Skin epidermis (tissue), 12 donors: ENCODE results near the gene SPATA12.

ENCODE experiments used
- H3K27ac ChIP-seq, 21 experiments: fragments of 200-600 bp; sonication (generic) in 11 of 21; one replicate each; pipeline ENCODE4 v1.5.0; 2020; ENCODE audit warnings: mild to moderate bottlenecking in 3 of 21, inconsistent platforms in 2 of 21, moderate library complexity in 2 of 21
- H3K4me3 ChIP-seq, 7 experiments: fragments of 200-600 bp; sonication (generic) in 2 of 7; one replicate each; pipeline ENCODE4 v1.5.0; 2020; ENCODE audit warnings: inconsistent platforms in 2 of 7, mild to moderate bottlenecking in 2 of 7, moderate library complexity in 1 of 7

SPATA12 gene

DNA sequence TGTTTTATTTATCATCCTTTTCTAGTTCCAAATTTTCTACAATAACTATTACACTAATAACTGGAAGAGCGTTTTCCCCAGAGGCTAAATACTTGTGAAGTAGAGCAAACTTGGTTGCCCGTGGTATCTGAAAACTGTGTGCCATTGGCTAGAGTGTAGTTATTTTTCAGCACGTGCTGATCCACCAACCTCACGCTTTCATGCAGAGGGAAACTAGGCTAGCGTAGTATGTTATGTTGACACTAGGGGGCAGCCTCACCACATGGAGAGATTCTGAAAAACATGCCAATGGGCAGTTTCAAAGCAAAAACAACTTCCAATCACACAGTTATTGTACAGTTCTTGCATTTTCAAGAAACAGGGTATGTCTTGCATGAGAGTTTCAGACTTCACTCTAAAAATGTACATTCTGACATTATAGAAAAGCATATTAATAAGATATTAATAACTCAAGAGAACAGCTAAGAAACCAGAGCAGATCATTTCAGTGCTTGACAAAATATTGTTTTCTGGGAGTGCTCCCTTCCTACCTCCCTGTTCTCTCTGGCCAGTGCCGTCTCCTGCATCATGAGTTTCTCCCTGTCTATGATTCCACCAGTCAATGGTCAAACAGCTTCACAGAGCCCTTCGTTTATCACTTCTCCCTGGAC lies 39.7 kb downstream of the SPATA12 start:
- Histone ChIP-seq H3K4me3 (no peak overlapping the region), H3K27ac (peak overlapping the region in 1 of 21 experiments; percentile 35)

- Histone ChIP-seq H3K27ac (no peak overlapping the region), H3K4me3 (no peak overlapping the region)
These were observed 45.1 kb downstream of the SPATA12 start for GRCh38 chr3:57105585-57105984.

- Histone ChIP-seq H3K27ac (no peak overlapping the region), H3K4me3 (no peak overlapping the region)
These were observed 48.2 kb downstream of the SPATA12 start for GRCh38 chr3:57108684-57109083.

DNA sequence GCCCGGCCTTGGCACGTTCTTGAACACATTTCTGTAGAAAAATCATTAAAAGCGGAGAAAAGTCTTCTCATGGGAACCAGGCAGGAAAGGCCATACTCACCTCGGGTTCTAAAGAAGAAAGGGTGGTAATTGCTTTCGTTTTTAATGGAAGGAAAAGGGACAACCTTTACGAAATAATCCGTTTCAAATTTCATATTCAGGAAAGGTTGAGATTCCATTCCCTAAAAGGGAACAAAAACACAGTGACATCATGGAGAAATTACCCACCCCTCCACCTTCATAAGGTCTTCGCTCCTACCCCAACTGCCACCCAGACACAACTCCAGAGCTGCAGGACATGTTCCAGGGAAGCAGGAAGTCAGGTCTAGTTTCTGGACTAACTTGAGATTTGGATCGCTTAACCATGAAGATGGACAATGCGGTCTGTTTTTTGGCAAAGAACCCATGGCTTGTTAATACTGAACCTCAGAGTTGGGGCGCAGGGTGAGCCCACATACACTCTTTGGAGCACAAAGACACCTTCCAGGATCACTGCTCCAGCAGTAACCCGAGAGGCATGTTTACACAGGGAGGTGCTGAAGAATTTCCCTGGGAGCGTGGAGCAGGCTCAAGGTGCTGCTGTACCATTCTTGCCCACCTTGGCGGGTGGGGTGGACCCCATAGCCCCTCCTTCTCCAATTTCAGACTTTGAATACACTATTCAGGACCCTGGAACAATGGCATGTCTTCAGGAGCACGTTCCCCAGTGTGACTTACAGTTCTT lies 49.2 kb downstream of the SPATA12 start:
- Histone ChIP-seq H3K4me3 (no peak overlapping the region), H3K27ac (no peak overlapping the region)

DNA sequence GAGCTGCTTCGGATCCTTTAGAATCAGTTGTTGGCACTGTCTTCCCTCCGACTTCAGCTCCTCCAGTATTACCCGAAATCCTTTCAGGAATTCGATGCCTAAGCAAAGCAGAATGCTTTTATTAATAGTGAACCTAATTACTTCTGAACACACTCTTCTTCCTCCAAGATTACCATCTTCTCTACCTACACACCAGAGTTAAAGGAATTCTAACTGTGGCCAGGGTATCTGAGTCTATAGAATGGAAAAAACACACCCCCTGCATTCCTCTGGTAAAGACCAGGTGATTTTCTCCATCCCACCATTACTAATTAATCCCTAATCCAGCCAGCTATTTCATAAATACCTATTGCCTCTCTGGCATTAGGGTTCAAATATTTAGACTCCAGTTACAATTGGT lies 49.8 kb downstream of the SPATA12 start:
- H3K27ac ChIP-seq = no peak overlapping the region
- H3K4me3 ChIP-seq = no peak overlapping the region

DNA sequence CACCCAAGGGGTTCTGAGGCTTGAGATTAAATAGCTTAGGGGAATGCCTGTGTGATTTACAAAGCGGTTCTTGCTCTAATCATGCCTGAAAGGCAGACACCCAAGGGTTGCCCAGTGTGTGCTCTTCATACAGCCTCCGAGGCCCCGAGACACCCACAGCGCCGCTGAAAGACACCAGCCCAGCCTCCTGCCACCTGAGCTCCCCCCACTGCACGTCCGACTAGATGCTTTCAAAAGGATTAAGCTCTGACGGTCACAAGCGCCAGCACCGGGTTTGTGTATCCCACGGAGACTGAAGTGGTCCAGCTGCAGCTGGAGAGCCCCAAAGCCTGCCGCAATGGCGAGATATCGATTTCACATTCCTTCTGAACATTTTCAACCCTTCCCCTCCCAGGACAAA lies 50.3 kb downstream of the SPATA12 start:
- H3K27ac ChIP-seq = no peak overlapping the region
- H3K4me3 ChIP-seq = no peak overlapping the region

- no peak overlapping the region for H3K27ac ChIP-seq
- no peak overlapping the region for H3K4me3 ChIP-seq
These were observed 51.7 kb downstream of the SPATA12 start for GRCh38 chr3:57112206-57112605.

DNA sequence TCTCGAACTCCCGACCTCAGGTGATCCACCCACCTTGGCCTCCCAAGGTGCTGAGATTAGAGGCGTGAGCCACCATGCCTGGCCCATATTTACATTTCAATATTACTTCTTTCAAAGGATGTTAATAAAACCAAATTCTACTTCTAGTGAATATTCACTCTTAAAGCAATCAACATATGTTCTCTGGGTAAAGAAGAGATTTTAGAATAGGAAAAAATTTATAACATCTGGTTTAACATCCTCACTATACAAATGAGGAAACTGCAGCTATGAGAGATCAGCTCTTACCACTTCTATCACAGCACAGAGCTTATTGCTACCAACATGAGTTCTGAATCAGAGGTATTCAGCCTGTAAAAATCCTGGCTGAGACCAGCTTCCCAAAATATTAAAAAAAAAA lies 56.0 kb downstream of the SPATA12 start:
- no peak overlapping the region for H3K4me3 ChIP-seq
- H3K27ac ChIP-seq = no peak overlapping the region

DNA sequence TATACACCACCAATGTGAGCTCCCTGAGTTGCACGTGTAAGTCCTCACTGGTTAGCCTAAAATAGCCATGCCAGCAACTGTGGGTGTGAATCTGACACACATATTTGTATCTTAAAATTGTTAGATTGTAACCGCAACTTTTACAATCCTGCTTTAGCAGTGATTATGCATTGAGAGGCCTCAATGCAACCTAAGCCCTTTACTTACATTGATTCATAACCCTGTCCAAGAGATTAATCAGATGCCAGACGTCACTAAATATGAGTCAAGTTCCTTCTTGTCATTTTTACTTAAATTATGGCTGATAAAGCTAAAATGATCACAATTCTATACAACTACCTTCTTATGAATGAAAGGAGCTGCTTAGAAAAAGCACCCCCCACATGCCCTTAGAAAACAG lies 57.8 kb downstream of the SPATA12 start:
- H3K27ac ChIP-seq = no peak overlapping the region

GRCh38 chr3:57120040-57120439 lies 59.6 kb downstream of the SPATA12 start:
- Histone ChIP-seq H3K4me3 (no peak overlapping the region), H3K27ac (no peak overlapping the region)

More for the DNA sequence above, 57.8 kb downstream of the SPATA12 start:
- no peak overlapping the region for H3K4me3 ChIP-seq

DNA sequence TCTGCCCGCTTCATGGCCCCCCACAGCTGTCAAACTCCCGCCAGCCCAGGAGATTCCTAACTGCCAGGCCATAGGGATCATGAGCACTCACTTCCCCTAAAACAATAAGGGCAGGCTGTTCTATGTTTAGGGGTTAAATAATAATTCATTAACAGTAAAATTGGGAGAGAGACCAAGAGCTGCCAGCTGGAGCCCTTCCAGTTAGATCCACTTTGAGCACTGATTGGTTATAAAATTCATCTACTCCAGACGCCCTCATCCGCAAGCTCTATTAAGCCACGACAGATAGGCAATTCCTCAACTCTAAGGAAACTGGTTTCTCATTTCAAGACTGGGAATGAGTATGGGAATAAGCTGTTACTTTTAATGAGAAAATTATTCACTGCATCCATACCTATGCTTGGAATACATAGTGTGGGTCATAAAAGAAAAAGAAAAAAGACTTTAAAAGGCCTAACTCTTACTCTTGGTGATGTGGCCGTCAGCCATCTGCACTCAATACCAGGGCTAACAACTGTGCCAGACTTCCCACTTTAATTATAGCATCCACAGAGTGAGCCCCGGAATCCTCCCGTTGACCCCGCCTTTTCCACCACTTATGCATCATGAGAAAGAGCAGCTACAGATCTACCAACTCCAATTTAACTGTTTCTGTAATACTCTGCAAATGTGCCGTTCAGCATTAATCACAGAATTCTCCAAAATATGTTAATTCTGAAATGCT lies 60.1 kb downstream of the SPATA12 start:
- Histone ChIP-seq H3K27ac (no peak overlapping the region), H3K4me3 (no peak overlapping the region)
